Adrenal gland (tissue), 12 donors: ENCODE measurements around the gene ARMC2. TPM values are rescaled to one million over a fixed set of nuclear protein-coding genes. Genes with fewer than 3 reads are reported as not detected.

Experiments
- DNase-seq, 7 donors: peaks; one replicate each; pipeline ENCODE4 v3.0.0-alpha.2; 2019 to 2020
- H3K27ac ChIP-seq, 5 donors: fragments of 200-600 bp; sonication (generic) in 4 of 5; 1 replicate in 3 of 5; 2 replicates in 2 of 5; pipeline versions ENCODE4 v1.5.1 to v1.8.0; 2016 to 2020; ENCODE audit warnings: mild to moderate bottlenecking in 1 of 5
- H3K27me3 ChIP-seq: fragments of 200-600 bp; 2 replicates; pipeline ENCODE4 v1.8.0; 2021
- H3K36me3 ChIP-seq, 2 donors: fragments of 200-600 bp; replicated peaks in 1 of 2; 1 replicate in 1 of 2; 2 replicates in 1 of 2; pipeline versions ENCODE4 v1.5.1 to v1.8.0; 2018 to 2022
- H3K4me1 ChIP-seq, 2 donors: fragments of 200-600 bp; replicated peaks in 1 of 2; 1 replicate in 1 of 2; 2 replicates in 1 of 2; pipeline versions ENCODE4 v1.5.1 to v1.8.0; 2018 to 2021
- H3K4me3 ChIP-seq, 4 donors: fragments of 200-600 bp; sonication (generic) in 3 of 4; one replicate each; pipeline ENCODE4 v1.5.1; 2016 to 2018
- H3K9me3 ChIP-seq, 3 donors: fragments of 200-600 bp; sonication (generic) in 1 of 3; replicated peaks in 1 of 3; 1 replicate in 2 of 3; 2 replicates in 1 of 3; pipeline versions ENCODE4 v1.5.1 to v1.8.0; 2016 to 2021
- CTCF ChIP-seq, 6 experiments: fragments of 450-650 bp in 4 of 6; fragments of 200-600 bp in 2 of 6; sonication (generic) in 1 of 6; IDR thresholded peaks; 1 replicate in 5 of 6; 2 replicates in 1 of 6; pipeline versions ENCODE4 v1.5.1 to v1.8.0; 2016 to 2021; ENCODE audit warnings: antibody characterized with exemption in 6 of 6, mild to moderate bottlenecking in 2 of 6, moderate library complexity in 1 of 6
- POLR2A ChIP-seq, 2 donors: fragments of 450-650 bp; IDR thresholded peaks; one replicate each; pipeline ENCODE4 v1.6.1; 2017; ENCODE audit warnings: antibody characterized with exemption in 2 of 2, mild to moderate bottlenecking in 2 of 2, moderate library complexity in 1 of 2
- WGBS, 4 donors: extraction: QIAGEN DNeasy Blood & Tissue Kit in 2 of 4; methylation state at CpG; one replicate each; pipeline versions ENCODE4 v1.1.5 to v1.1.7; 2013 to 2017; 5-methylcytosine and 5-hydroxymethylcytosine counted together
- intact Hi-C, 2 donors: fragments of 100-400 bp; cut with DNase I; formaldehyde crosslinking; loops; one replicate each; pipeline versions ENCODE4 v1.14.1 to v1.15.0; 2022 to 2023
- polyA plus RNA-seq, 3 donors: library from polyadenylated mRNA; stranded (reverse); fragments of 200-250 nt in 2 of 3; fragments of 350-450 nt in 1 of 3; fragmentation: Illumina TruSeq in 1 of 3; extraction: RNeasy Lipid Tissue Mini Kit (QIAGEN cat#74804) in 1 of 3; gene quantifications; one replicate each; pipeline ENCODE4 v1.2.3, GENCODE V29; 2013 to 2014
- total RNA-seq, 9 donors: library from RNA; depleted of rRNA in 4 of 9; stranded (reverse); fragments of >200 nt in 4 of 9; fragments of 120-200 nt in 1 of 9; fragmentation: NEBNext Ultra II Directional in 1 of 9; extraction: Animal tissue kit (Norgen Biotek cat#: 25700) in 1 of 9; gene quantifications; one replicate each; pipeline versions ENCODE4 v1.1.0 to v1.2.4, GENCODE V29; 2013 to 2023
- donor health status: healthy with polysubstance abuse.
- donor health status: Bipolar disorder and iron deficiency.
- donor health status: DM: yes; HTN: yes; CAD: no.
- donor health status: DM: no; HTN: no; CAD: no.
- donor health status: DM: no; HTN: no; CAD: no.
- donor health status: DM: yes; HTN: yes; CAD: no.

The ARMC2 gene
- total and polyA plus RNA-seq, 12 donors: 2.1 to 7.8 (median 6.4) TPM

GRCh38 chr6:109002051-109002697 is 154.0 kb downstream of the ARMC2 start:
- Histone ChIP-seq H3K4me3 (peak overlapping the region in 1 of 4 donors; percentile 39), H3K9me3 (no peaks in the 10 kb centered on the region), H3K36me3 (peaks cover 0 to 23% of the 10 kb centered on the region in 2 donors), H3K27me3 (no peaks in the 10 kb centered on the region), H3K4me1 (peaks cover 29 to 73% of the 10 kb centered on the region in 2 donors), H3K27ac (peak overlapping the region in 3 of 5 donors; percentile 55 to 69 (median 57))
- no peak for TF ChIP-seq CTCF (IDR thresholded peaks at IDR 0.05)
- no peak for TF ChIP-seq POLR2A (IDR thresholded peaks at IDR 0.05)
- DNase-seq: peak in 3 of 7 donors; percentile 17 to 45 (median 39)
- WGBS, 4 donors: 17 to 28% (median 24%) methylated on average over 3 of the region's 3 CpGs
- intact Hi-C loops: loop anchor here (10.0 kb wide), 2 partner anchors 63 to 73 kb away; no protein-coding TSS in a partner anchor

DNA sequence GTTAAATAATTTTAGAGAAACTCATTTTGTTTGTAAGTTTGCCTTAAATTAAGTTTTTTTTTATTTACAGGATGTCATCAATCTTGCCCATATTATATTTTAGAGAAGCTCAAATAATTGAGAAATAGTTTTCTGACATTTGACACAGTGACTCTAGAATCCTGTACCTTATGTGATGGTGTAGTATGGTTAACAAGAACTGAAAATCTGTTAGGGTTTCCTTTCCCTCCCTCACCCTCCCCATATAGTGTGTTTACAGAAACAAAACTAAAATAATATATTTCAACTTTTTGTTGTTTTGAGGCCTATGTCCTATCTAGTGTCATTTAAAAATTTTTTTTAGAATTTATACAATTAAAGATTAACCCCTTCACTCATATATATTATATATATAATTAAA is 154.7 kb downstream of the ARMC2 start:
- no peak for DNase-seq
- H3K9me3 ChIP-seq: no peaks in the 10 kb centered on the region
- intact Hi-C loops: loop anchor here (10.0 kb wide), 2 partner anchors 62 to 72 kb away; no protein-coding TSS in a partner anchor
- H3K4me3 ChIP-seq: peak overlapping the region in 1 of 4 donors; percentile 39
- H3K36me3 ChIP-seq: peaks cover 0 to 23% of the 10 kb centered on the region in 2 donors
- peak overlapping the region in 2 of 5 donors; percentile 55 to 69 for H3K27ac ChIP-seq
- H3K27me3 ChIP-seq: no peaks in the 10 kb centered on the region
- H3K4me1 ChIP-seq: peaks cover 29 to 73% of the 10 kb centered on the region in 2 donors
- TF ChIP-seq POLR2A (IDR thresholded peaks at IDR 0.05) (no peak), CTCF (IDR thresholded peaks at IDR 0.05) (no peak)

GRCh38 chr6:109006818-109007217 is 158.6 kb downstream of the ARMC2 start:
- Histone ChIP-seq H3K27me3 (no peaks in the 10 kb centered on the region), H3K4me1 (peaks cover 28 to 61% of the 10 kb centered on the region in 2 donors), H3K4me3 (peak overlapping the region in 1 of 4 donors; percentile 96), H3K9me3 (no peaks in the 10 kb centered on the region), H3K36me3 (no peaks in the 10 kb centered on the region), H3K27ac (peak overlapping the region in 2 of 5 donors; percentile 18 to 98)
- no peak for DNase-seq
- intact Hi-C loops: loop anchor here (10.0 kb wide), 2 partner anchors 58 to 68 kb away; no protein-coding TSS in a partner anchor
- WGBS, 4 donors: 77 to 89% (median 81%) methylated on average over 1 of the region's 1 CpG
- TF ChIP-seq POLR2A (IDR thresholded peaks at IDR 0.05): no peak
- TF ChIP-seq CTCF (IDR thresholded peaks at IDR 0.05): no peak

GRCh38 chr6:109007521-109007920 is 159.3 kb downstream of the ARMC2 start:
- H3K36me3 ChIP-seq: no peaks in the 10 kb centered on the region
- intact Hi-C loops: loop anchor here (10.0 kb wide), 2 partner anchors 57 to 67 kb away; no protein-coding TSS in a partner anchor
- 74 to 84% (median 83%) methylated on average over 3 of the region's 3 CpGs for WGBS, 4 donors
- no peak for DNase-seq
- H3K4me3 ChIP-seq: peak overlapping the region in 1 of 4 donors; percentile 96
- peak overlapping the region in 1 of 5 donors; percentile 98 for H3K27ac ChIP-seq
- peaks cover 21 to 54% of the 10 kb centered on the region in 2 donors for H3K4me1 ChIP-seq
- H3K27me3 ChIP-seq: no peaks in the 10 kb centered on the region
- H3K9me3 ChIP-seq: no peaks in the 10 kb centered on the region
- TF ChIP-seq POLR2A (IDR thresholded peaks at IDR 0.05): no peak
- no peak for TF ChIP-seq CTCF (IDR thresholded peaks at IDR 0.05)
